GM21723 (cell line): ENCODE data around the gene RBM38.
A peak's percentile ranks its signal among the peaks of the same experiment; 100 is the strongest.

ENCODE experiments used
- ATAC-seq: cut with Tn5 transposase; IDR thresholded peaks from one replicate; pipeline ENCODE4 v1.9.1; 2021; ENCODE audit warnings: mild to moderate bottlenecking, moderate library complexity; ENCODE audit not compliant: unreplicated experiment

Gene RBM38

DNA sequence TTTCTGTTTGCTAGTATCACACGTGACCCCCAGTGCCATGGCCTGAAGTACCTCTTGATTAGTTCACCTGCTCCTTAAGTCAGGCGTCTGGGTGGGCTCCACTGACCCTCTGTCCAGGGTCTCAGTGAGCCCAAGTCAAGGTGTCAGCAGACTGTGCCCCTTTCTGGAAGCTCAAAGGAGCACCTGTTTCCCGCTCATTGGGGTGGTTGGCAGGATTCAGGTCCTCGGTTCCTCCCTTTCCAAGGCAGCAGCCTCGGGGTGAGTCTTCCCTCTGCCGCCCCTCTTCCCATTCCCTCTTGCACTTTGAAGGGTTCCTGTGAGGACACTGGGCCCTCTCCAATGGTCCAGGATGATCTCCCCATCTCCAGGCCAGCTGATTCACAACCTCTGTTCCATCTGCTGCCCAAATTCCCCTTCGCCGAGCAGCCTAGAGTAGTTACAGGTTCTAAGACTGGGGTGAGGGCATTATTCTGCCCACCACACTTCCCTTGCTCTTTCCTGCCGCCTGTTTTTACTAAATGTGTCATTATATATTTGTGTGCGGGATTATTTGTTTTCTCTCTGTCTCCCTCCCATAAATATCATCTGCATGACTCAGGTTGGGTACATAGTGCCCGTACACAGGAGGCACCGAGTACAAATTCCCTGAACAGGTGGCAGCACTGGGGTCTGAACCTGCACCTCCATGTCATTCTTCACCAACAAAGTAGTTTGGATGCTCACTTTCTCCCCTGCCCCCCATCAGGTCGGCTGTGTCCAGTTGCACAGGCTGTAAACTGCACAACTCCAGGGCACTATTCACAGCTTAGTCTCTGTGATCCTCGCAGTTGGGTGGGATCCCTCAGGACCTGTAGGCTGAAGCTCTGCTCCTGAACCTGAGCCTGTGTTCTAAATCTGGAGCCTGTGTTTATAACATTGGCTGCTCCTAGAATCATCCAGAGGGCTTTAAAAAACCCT lies 58.5 kb downstream of the RBM38 start:
- peak; percentile 5 for ATAC-seq

DNA sequence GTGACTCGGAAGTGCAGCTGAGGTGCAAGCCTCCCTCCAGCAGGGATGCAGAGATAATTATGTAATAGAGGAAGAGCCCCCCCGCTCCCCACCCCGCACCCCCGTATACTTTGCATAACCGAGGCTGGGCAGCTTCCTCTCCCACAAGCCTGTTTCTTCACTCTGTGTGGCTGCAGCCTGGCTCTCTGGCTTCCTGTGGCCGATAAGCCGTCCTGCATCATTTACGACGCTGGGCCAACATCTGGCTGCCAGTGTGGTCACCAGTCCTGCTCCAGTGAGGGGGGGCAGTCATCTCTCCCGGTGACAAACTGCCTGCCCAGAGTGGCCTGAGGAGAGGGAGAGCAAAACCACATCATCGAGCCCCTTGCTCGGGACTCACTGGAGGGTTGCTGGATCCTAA lies 59.2 kb downstream of the RBM38 start:
- peak; percentile 84 for ATAC-seq

DNA sequence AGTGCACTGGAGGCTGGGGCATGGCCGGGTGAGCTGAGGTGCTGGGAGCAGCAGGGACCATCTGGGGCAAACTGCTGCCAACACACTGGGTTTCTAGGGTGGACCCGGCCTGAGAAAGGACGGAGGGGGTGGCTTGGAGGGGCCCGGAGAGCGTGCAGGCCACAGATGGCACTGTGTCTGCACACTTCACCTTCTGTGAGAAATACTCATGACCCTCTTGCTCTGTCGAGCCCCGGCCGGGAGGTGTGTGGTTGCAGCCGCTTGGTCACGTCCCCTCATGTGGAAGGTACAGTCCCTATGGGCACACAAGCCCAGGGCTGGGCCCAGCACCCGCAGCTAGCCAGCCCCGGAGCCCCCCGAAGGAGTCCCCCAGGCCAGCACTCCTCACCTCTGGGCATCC lies 59.7 kb downstream of the RBM38 start:
- ATAC-seq: peak; percentile 28

DNA sequence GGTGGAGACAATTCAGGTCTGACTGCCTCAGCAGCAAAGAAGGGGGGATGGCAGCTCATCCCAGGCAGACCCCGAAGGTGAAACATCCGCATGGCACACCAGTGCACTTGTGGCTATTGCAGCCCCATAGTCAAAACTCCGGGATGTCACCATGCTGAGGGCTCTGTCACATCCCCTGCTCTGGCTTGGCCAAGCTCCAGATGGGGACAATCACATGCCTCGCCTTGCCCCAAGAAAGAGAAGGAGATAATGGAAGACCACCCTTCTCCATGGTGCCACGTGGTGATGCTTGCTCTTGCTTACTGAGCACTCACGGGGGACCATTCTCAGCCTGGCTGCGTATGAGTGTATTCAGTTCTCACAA lies 60.2 kb downstream of the RBM38 start:
- ATAC-seq: no peak

DNA sequence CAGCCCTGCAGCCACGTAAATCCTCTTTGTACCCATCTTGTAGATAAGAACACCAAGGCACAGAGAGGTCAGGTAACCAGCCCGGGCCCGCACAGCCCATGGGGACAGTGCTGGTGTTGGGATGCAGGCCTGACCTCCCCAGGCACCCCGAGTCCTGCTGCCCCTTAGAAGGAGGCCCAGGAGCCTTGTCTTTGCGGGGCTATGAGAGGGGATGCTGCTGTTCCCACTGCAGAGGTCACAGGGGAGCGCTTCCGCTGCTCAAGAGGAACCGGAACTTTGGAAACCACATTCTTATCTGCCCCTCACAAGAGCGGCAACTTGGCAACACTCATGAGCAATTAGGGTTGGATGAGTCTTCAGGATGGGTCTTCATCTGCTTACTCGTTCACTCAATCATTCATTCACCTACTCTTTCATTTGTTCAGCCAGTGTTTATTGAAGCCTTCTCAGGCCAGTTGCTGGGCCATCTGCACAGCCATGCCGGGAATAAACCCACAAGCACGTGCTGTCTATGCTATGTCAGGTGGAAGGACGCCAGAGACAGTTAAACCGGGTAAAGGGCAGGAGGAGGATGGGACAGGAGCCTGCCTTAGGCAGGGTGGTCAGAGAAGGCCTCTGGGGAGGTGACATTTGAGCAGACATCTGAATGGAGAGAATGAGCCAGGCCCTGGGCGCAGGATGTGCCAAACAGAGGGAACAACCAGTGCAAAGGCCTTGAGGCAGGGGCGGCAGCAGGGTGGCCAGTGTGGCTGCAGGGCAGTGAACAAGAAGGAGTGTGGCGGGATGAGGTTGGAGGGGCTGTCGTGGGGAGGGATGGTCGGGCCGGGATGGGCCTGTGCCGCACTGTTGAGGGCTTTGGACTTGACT lies 60.8 kb downstream of the RBM38 start:
- no peak for ATAC-seq

DNA sequence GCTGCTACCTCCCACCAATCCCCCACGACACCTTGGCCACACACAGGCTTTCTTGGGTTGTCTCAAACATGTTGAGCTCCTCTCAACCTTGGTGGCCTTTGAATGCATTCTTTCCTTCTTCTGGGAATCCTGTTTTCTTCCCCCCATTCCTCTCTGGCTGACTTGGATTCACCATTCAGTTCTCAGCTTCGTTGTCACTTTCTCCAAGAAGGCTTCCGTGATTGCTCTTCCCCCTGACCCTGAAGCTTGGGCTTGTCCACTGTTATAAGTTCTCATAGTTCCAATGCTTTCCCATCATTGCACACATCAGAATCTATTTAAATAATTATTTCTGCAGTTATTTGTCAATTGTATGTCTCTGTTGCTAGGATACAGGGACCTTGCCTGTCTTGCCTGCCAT lies 64.2 kb downstream of the RBM38 start:
- ATAC-seq: no peak

DNA sequence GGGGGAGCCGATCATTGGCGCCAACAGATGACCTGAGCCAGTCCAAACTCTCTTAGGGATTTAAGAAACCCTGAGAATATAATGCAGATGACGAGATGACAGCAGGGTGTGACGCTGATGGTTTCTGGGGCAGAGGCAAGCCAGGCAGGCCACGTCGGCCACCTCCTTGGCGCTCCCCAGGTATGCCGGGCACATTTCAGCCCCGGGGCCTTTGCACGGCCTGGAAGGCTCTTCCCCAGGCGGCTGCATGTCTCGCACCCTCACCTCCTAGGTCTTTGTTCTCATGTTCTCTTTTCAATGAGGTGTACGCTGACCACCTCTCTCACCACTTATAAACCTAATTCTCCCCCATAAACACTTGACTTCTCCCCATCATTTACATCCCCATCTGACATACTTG lies 64.9 kb downstream of the RBM38 start:
- ATAC-seq: no peak

DNA sequence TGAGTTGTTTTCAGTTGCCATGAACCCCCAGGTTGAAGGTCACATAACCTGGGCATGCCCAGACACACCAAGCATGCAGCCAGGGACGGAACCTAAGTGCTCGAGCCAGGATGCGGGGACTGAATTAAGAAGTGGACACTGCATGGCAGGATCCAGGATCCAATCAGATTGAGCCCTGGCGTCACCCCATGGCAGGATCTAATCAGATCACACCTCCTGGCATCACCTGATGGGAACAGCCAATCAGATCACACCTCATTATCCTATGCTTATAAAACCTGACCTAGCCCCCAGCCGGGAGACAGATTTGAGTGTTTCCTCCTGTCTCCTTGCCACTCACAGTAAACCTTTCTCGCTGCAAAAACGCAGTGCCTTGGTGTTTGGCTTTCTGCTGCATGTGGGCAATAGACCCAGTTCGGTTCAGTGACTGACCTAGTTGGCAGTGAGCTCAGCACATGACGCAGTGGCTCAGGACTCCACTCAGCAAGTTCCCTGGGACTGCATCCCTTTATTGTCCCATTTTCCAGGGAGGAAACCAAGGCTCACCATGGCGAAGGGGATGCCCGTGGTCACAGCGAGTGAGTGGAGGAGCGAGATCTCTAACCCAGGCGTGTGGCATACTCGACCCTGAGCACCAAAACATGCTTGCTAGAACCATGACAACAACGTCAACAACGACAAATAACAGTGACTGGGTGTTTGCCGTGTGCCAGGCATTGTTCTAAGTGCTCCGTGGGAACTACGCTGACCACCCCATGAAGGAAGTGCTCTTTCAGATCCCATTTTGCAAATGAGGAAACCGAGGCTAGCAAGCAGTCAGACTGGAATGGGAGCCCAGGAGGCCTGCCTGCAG lies 66.3 kb downstream of the RBM38 start:
- no peak for ATAC-seq

DNA sequence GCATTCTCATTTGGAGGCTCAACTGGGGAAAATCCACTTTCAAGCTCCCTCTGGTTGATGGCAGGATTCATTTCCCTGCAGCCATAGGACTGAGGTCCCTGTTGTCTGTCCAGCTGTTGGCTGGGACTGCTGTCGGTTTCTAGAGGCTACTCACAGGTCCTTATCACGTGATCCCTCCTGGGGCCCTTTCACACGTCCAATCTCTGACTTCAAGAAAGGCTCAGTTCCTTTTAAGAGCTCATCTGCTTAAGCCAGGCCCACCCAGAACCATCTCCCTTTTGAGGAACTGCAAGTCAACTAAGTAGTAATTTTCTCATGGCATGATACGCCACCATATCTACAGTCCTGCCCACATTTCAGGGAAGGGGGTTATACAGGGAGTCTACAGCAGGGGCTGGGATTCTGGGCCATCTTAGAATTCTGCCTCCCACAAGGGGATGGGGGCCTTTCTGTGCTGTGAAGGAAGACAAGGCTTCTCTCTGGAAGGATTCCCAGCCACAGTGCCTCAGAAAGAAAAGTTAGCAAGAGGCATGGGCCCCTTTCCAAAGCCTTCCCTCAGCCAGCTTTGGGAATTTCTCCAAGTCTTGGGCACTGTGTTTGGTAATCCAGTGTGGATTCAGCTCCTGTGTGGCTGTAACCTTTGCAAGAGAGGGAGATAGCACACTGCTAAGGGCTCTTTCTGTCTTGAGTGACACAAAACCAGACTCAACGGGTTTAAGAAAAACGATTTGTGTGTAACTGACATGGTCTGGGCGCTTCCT lies 67.4 kb downstream of the RBM38 start:
- no peak for ATAC-seq
